Central memory CD8-positive, alpha-beta T cell (primary cell): Measurements from ENCODE around the gene LARP6.
"Not testable (repeated sequence)": the region's sequence is repeated elsewhere in the genome, so short reads cannot be mapped to it uniquely, and the experiment has no call there.

Experiments used
- ATAC-seq: fragments of 150-1000 bp; cut with Tn5 transposase; replicated peaks from 2 replicates; pipeline ENCODE4 v1.10.0; 2022; ENCODE audit warnings: mild to moderate bottlenecking, moderate FRiP score, moderate number of reproducible peaks; ENCODE audit not compliant: poor library complexity, severe bottlenecking; ENCODE audit errors: extremely low read depth
- DNase-seq, 2 donors: peaks; one replicate each; pipeline ENCODE4 v3.0.0; 2021; ENCODE audit warnings: low spot score in 2 of 2
- H3K27ac Mint-ChIP-seq: one replicate; pipeline ENCODE4 v1.8.0; 2022; ENCODE audit warnings: low read depth, mild to moderate bottlenecking, moderate library complexity, mixed read lengths
- H3K27me3 Mint-ChIP-seq: one replicate; pipeline ENCODE4 v1.8.0; 2022; ENCODE audit warnings: mixed read lengths
- H3K36me3 Mint-ChIP-seq: one replicate; pipeline ENCODE4 v1.8.0; 2022; ENCODE audit warnings: mild to moderate bottlenecking, moderate library complexity, mixed read lengths; ENCODE audit not compliant: insufficient read depth
- H3K4me1 Mint-ChIP-seq: one replicate; pipeline ENCODE4 v1.8.0; 2022; ENCODE audit warnings: mixed read lengths
- H3K4me3 Mint-ChIP-seq: one replicate; pipeline ENCODE4 v1.8.0; 2022; ENCODE audit warnings: mild to moderate bottlenecking, moderate library complexity, mixed read lengths
- H3K9me3 Mint-ChIP-seq: one replicate; pipeline ENCODE4 v1.8.0; 2022; ENCODE audit warnings: mixed read lengths

The LARP6 gene

GRCh38 chr15:70871490-70871889, 17.5 kb upstream of the LARP6 start:
- H3K36me3 Mint-ChIP-seq, H3K4me3 Mint-ChIP-seq, ATAC-seq, DNase-seq, H3K9me3 Mint-ChIP-seq, H3K4me1 Mint-ChIP-seq, H3K27ac Mint-ChIP-seq: not testable (repeated sequence)
- peaks cover 34% of the 10 kb centered on the region for H3K27me3 Mint-ChIP-seq

- no peak overlapping the region for H3K27ac Mint-ChIP-seq
- ATAC-seq: no peak
- no peaks in the 10 kb centered on the region for H3K4me1 Mint-ChIP-seq
- no peaks in the 10 kb centered on the region for H3K9me3 Mint-ChIP-seq
- peaks cover 19% of the 10 kb centered on the region for H3K27me3 Mint-ChIP-seq
- H3K36me3 Mint-ChIP-seq: no peaks in the 10 kb centered on the region
- H3K4me3 Mint-ChIP-seq: no peak overlapping the region
- no peak for DNase-seq
These were observed 16.1 kb upstream of the LARP6 start for GRCh38 chr15:70870051-70870450.

- Mint-ChIP-seq H3K4me1 (no peaks in the 10 kb centered on the region), H3K27me3 (peaks cover 12% of the 10 kb centered on the region), H3K9me3 (no peaks in the 10 kb centered on the region), H3K4me3 (no peak overlapping the region), H3K27ac (no peak overlapping the region), H3K36me3 (no peaks in the 10 kb centered on the region)
- no peak for DNase-seq
- ATAC-seq: no peak
These were observed 15.4 kb upstream of the LARP6 start for GRCh38 chr15:70869346-70869745.

GRCh38 chr15:70867911-70868467, 14.0 kb upstream of the LARP6 start:
- no peaks in the 10 kb centered on the region for H3K27me3 Mint-ChIP-seq
- no peaks in the 10 kb centered on the region for H3K4me1 Mint-ChIP-seq
- ATAC-seq (no peak), DNase-seq (no peak)
- no peak overlapping the region for H3K27ac Mint-ChIP-seq
- H3K36me3 Mint-ChIP-seq: no peaks in the 10 kb centered on the region
- H3K4me3 Mint-ChIP-seq: no peak overlapping the region
- H3K9me3 Mint-ChIP-seq: no peaks in the 10 kb centered on the region

GRCh38 chr15:70866982-70867641, 13.2 kb upstream of the LARP6 start:
- no peak overlapping the region for H3K4me3 Mint-ChIP-seq
- no peaks in the 10 kb centered on the region for H3K27me3 Mint-ChIP-seq
- no peaks in the 10 kb centered on the region for H3K9me3 Mint-ChIP-seq
- H3K4me1 Mint-ChIP-seq: no peaks in the 10 kb centered on the region
- DNase-seq (no peak), ATAC-seq (no peak)
- no peak overlapping the region for H3K27ac Mint-ChIP-seq
- H3K36me3 Mint-ChIP-seq: no peaks in the 10 kb centered on the region

GRCh38 chr15:70863450-70864218, 9.7 kb upstream of the LARP6 start:
- Mint-ChIP-seq H3K27me3 (peaks cover 32% of the 10 kb centered on the region), H3K36me3 (no peaks in the 10 kb centered on the region), H3K9me3 (no peaks in the 10 kb centered on the region), H3K27ac (no peak overlapping the region), H3K4me3 (no peak overlapping the region), H3K4me1 (no peaks in the 10 kb centered on the region)
- DNase-seq (no peak), ATAC-seq (no peak)

GRCh38 chr15:70859998-70860397, 6.0 kb upstream of the LARP6 start:
- H3K27ac Mint-ChIP-seq: no peak overlapping the region
- H3K4me3 Mint-ChIP-seq: no peak overlapping the region
- ATAC-seq (no peak), DNase-seq (no peak)
- no peaks in the 10 kb centered on the region for H3K36me3 Mint-ChIP-seq
- no peaks in the 10 kb centered on the region for H3K4me1 Mint-ChIP-seq
- no peaks in the 10 kb centered on the region for H3K9me3 Mint-ChIP-seq
- peaks cover 62% of the 10 kb centered on the region for H3K27me3 Mint-ChIP-seq

GRCh38 chr15:70859322-70859908, 5.5 kb upstream of the LARP6 start:
- H3K27me3 Mint-ChIP-seq: peaks cover 68% of the 10 kb centered on the region
- H3K4me1 Mint-ChIP-seq: peaks cover 3% of the 10 kb centered on the region
- no peaks in the 10 kb centered on the region for H3K36me3 Mint-ChIP-seq
- DNase-seq (no peak), ATAC-seq (no peak)
- no peaks in the 10 kb centered on the region for H3K9me3 Mint-ChIP-seq
- no peak overlapping the region for H3K27ac Mint-ChIP-seq
- H3K4me3 Mint-ChIP-seq: no peak overlapping the region

GRCh38 chr15:70858614-70859321, 4.8 kb upstream of the LARP6 start:
- not testable (repeated sequence) for DNase-seq, H3K27ac Mint-ChIP-seq, H3K4me3 Mint-ChIP-seq, H3K9me3 Mint-ChIP-seq, H3K36me3 Mint-ChIP-seq, ATAC-seq, H3K4me1 Mint-ChIP-seq
- peaks cover 72% of the 10 kb centered on the region for H3K27me3 Mint-ChIP-seq

- DNase-seq: no peak
- no peak overlapping the region for H3K4me3 Mint-ChIP-seq
- peaks cover 6% of the 10 kb centered on the region for H3K4me1 Mint-ChIP-seq
These were observed 3.8 kb upstream of the LARP6 start for GRCh38 chr15:70857562-70858285.

GRCh38 chr15:70856884-70857561, 3.1 kb upstream of the LARP6 start:
- Mint-ChIP-seq H3K9me3 (no peaks in the 10 kb centered on the region), H3K4me1 (peaks cover 6% of the 10 kb centered on the region), H3K27ac (no peak overlapping the region), H3K27me3 (peaks cover 86% of the 10 kb centered on the region), H3K36me3 (no peaks in the 10 kb centered on the region), H3K4me3 (no peak overlapping the region)
- no peak for ATAC-seq
- no peak for DNase-seq

More at GRCh38 chr15:70857562-70858285, 3.8 kb upstream of the LARP6 start:
- no peaks in the 10 kb centered on the region for H3K36me3 Mint-ChIP-seq
- no peak for ATAC-seq
- peaks cover 79% of the 10 kb centered on the region for H3K27me3 Mint-ChIP-seq
- no peak overlapping the region for H3K27ac Mint-ChIP-seq
- H3K9me3 Mint-ChIP-seq: no peaks in the 10 kb centered on the region
